Pancreas (tissue), 10 donors: Measurements from ENCODE around the gene TMEM236. TPM values are rescaled to one million over a fixed set of nuclear protein-coding genes. Genes with fewer than 3 reads are reported as not detected.

Experiments
- ATAC-seq, 4 donors: fragments of 200-7000 bp; cut with Tn5 transposase; one replicate each; pipeline versions ENCODE4 v1.8.0 to v1.9.1; 2020; ENCODE audit warnings: mild to moderate bottlenecking in 4 of 4, moderate library complexity in 4 of 4
- DNase-seq, 6 donors: peaks; one replicate each; pipeline ENCODE4 v3.0.0-alpha.2; 2020
- FAIRE-seq: peaks from 2 replicates; lab custom pipeline; 2012; peaks lifted over from hg19 to GRCh38; lab: Jason Lieb, UNC
- H3K27ac ChIP-seq, 4 donors: fragments of 200-600 bp; sonication (generic); 1 replicate in 3 of 4; 2 replicates in 1 of 4; pipeline versions ENCODE4 v1.5.0 to v1.8.0; 2020
- H3K27me3 ChIP-seq, 4 donors: fragments of 200-600 bp; one replicate each; pipeline ENCODE4 v1.8.0; 2021
- H3K36me3 ChIP-seq, 3 donors: fragments of 200-600 bp; sonication (generic) in 1 of 3; one replicate each; pipeline versions ENCODE4 v1.5.0 to v1.8.0; 2020 to 2021
- H3K4me1 ChIP-seq, 3 donors: fragments of 200-600 bp; one replicate each; pipeline ENCODE4 v1.8.0; 2021
- H3K4me3 ChIP-seq, 4 donors: fragments of 200-600 bp; sonication (generic) in 2 of 4; one replicate each; pipeline versions ENCODE4 v1.5.0 to v1.8.0; 2020 to 2021
- H3K9me3 ChIP-seq, 4 donors: fragments of 200-600 bp; one replicate each; pipeline ENCODE4 v1.8.0; 2021
- CTCF ChIP-seq, 4 donors: fragments of 200-600 bp; sonication (generic) in 3 of 4; IDR thresholded peaks; one replicate each; pipeline versions ENCODE4 v1.5.0 to v1.8.0; 2021; ENCODE audit warnings: antibody characterized with exemption in 4 of 4
- WGBS, 2 donors: extraction: QIAGEN DNeasy Blood & Tissue Kit; methylation state at CpG; one replicate each; pipeline ENCODE4 v1.1.7; 2013; 5-methylcytosine and 5-hydroxymethylcytosine counted together
- intact Hi-C, 3 donors: fragments of 100-400 bp; cut with DNase I; formaldehyde crosslinking; loops; one replicate each; pipeline versions ENCODE4 v1.11.1 to v1.14.2; 2022
- microRNA-seq, 2 donors: library from miRNA; unstranded; fragments of <30 nt; microRNA quantifications; one replicate each; pipeline versions ENCODE4 to v1.1.0, GENCODE V29; 2019 to 2020
- polyA plus RNA-seq, 2 donors: library from polyadenylated mRNA; stranded (reverse); fragments of 200-250 nt; gene quantifications; one replicate each; pipeline ENCODE4 v1.2.3, GENCODE V29; 2013
- total RNA-seq, 6 donors: library from RNA; stranded (reverse); fragmentation: NEBNext Ultra II Directional in 4 of 6; extraction: Animal tissue kit (Norgen Biotek cat#: 25700) in 4 of 6; gene quantifications; one replicate each; pipeline versions ENCODE4 v1.2.1 to v1.2.4, GENCODE V29; 2021 to 2023
- donor health status: healthy with polysubstance abuse.
- donor health status: DM: no; HTN: no; CAD: no; lungs with moderate emphysema.
- donor health status: DM: no; HTN: no; CAD: no.
- donor health status: control.
- donor health status: control.
- donor health status: Bipolar disorder and iron deficiency.
- donor health status: DM: yes; HTN: yes; CAD: no.
- donor health status: DM: no; HTN: no; CAD: no.
- donor health status: DM: no; HTN: no; CAD: no.
- donor health status: DM: yes; HTN: yes; CAD: no.

Gene TMEM236
- total and polyA plus RNA-seq, 8 donors: 0.22 to 1.4 (median 0.56) TPM

- ATAC-seq (peak in 3 of 4 donors; percentile 65 to 80 (median 69)), DNase-seq (no peak), FAIRE-seq (no peak)
- peak in 3 of 4 donors; percentile 12 to 25 (median 21) for TF ChIP-seq CTCF (IDR thresholded peaks at IDR 0.05)
- no peak overlapping the region for H3K4me3 ChIP-seq
- no peaks in the 10 kb centered on the region for H3K9me3 ChIP-seq
- intact Hi-C loops: loop anchor here in 1 of 3 donors (10.0 kb wide), 1 partner anchor 377 kb away; no protein-coding TSS in a partner anchor
- WGBS, 2 donors: 50 to 54% methylated on average over 5 of the region's 5 CpGs
- H3K27me3 ChIP-seq: peaks cover 0 to 2% (median 0%) of the 10 kb centered on the region in 4 donors
- H3K4me1 ChIP-seq: no peaks in the 10 kb centered on the region
- H3K27ac ChIP-seq: no peak overlapping the region
- H3K36me3 ChIP-seq: no peaks in the 10 kb centered on the region
Observed at GRCh38 chr10:17847585-17848296, 95.7 kb downstream of the TMEM236 start.

GRCh38 chr10:17848646-17849045 is 96.6 kb downstream of the TMEM236 start:
- 85% methylated on average over 5 of the region's 5 CpGs for WGBS, 2 donors
- H3K4me1 ChIP-seq: no peaks in the 10 kb centered on the region
- no peak for ATAC-seq
- no peak overlapping the region for H3K27ac ChIP-seq
- peaks cover 0 to 2% (median 0%) of the 10 kb centered on the region in 4 donors for H3K27me3 ChIP-seq
- no peak for DNase-seq
- no peak overlapping the region for H3K4me3 ChIP-seq
- FAIRE-seq: no peak
- intact Hi-C loops: loop anchor here in 1 of 3 donors (10.0 kb wide), 1 partner anchor 376 kb away; no protein-coding TSS in a partner anchor
- H3K9me3 ChIP-seq: no peaks in the 10 kb centered on the region
- H3K36me3 ChIP-seq: no peaks in the 10 kb centered on the region
- TF ChIP-seq CTCF (IDR thresholded peaks at IDR 0.05): no peak

Small RNA genes lying within 50 kb of the gene (microRNA-seq; reads per million reads assigned to microRNA genes)
- gene MIR511: 5.8 to 11.2 reads per million in 2 donors

Other genes with a start within 250 kb of the TMEM236 start
- gene HACD1, start 134.8 kb upstream of the TMEM236 start, total RNA-seq: 1 to 10 TPM in 4 of 6 donors, under 1 TPM in 2; 0.46 to 8.2 (median 2.8) TPM
- gene HACD1, start 134.8 kb upstream of the TMEM236 start, polyA plus RNA-seq: 1 to 10 TPM; 3.7 to 6.0 TPM
- 10 to 100 TPM in 4 of 6 donors, 1 to 10 TPM in 2; 8.4 to 15.4 (median 12.2) TPM for gene STAM, start 108.0 kb upstream of the TMEM236 start, total RNA-seq
- gene STAM, start 108.0 kb upstream of the TMEM236 start, polyA plus RNA-seq: 1 to 10 TPM; 5.4 to 7.7 TPM
- 10 to 100 TPM in 2 of 6 donors, 1 to 10 TPM in 4; 1.2 to 23.6 (median 4.7) TPM for gene MRC1, start 57.1 kb downstream of the TMEM236 start, total RNA-seq
- 1 to 10 TPM; 2.2 to 3.8 TPM for gene MRC1, start 57.1 kb downstream of the TMEM236 start, polyA plus RNA-seq
- not detected for gene SLC39A12, start 199.7 kb downstream of the TMEM236 start, total RNA-seq
- gene SLC39A12, start 199.7 kb downstream of the TMEM236 start, polyA plus RNA-seq: under 1 TPM in 1 of 2 donors, not detected in 1; 0.05 TPM